NOMO-1 treated with dmso at 0.1 percent for 144 hours (cell line): Measurements from ENCODE around the gene TRAPPC6A.
"Not testable (repeated sequence)": the region's sequence is repeated elsewhere in the genome, so short reads cannot be mapped to it uniquely, and the experiment has no call there.

ENCODE experiments used
- DNase-seq: peaks from one replicate; lab custom pipeline; 2025; ENCODE audit not compliant: unreplicated experiment; lab: John Stamatoyannopoulos, UW

The TRAPPC6A gene

GRCh38 chr19:45133661-45134060 is 44.4 kb downstream of the TRAPPC6A start:
- DNase-seq: no peak

- DNase-seq: no peak
Measured at GRCh38 chr19:45130888-45131615, 47.0 kb downstream of the TRAPPC6A start.

- no peak for DNase-seq
Measured at GRCh38 chr19:45130236-45130635, 47.8 kb downstream of the TRAPPC6A start.

- no peak for DNase-seq
Measured at GRCh38 chr19:45128806-45129205, 49.2 kb downstream of the TRAPPC6A start.

GRCh38 chr19:45128146-45128545 is 49.9 kb downstream of the TRAPPC6A start:
- no peak for DNase-seq

GRCh38 chr19:45126654-45127053 is 51.4 kb downstream of the TRAPPC6A start:
- no peak for DNase-seq

- peak; percentile 8 for DNase-seq
Measured at GRCh38 chr19:45125975-45126493, 52.0 kb downstream of the TRAPPC6A start.

- DNase-seq: no peak
Measured at GRCh38 chr19:45125360-45125759, 52.7 kb downstream of the TRAPPC6A start.

- no peak for DNase-seq
Measured at GRCh38 chr19:45124021-45124420, 54.0 kb downstream of the TRAPPC6A start.

GRCh38 chr19:45123440-45123850 is 54.6 kb downstream of the TRAPPC6A start:
- no peak for DNase-seq

- DNase-seq: no peak
Measured at GRCh38 chr19:45122832-45123231, 55.2 kb downstream of the TRAPPC6A start.

- DNase-seq: no peak
Measured at GRCh38 chr19:45121827-45122345, 56.2 kb downstream of the TRAPPC6A start.

- DNase-seq: no peak
Measured at GRCh38 chr19:45119582-45119981, 58.5 kb downstream of the TRAPPC6A start.

- not testable (repeated sequence) for DNase-seq
Measured at GRCh38 chr19:45118591-45119355, 59.3 kb downstream of the TRAPPC6A start.

GRCh38 chr19:45118106-45118505 is 59.9 kb downstream of the TRAPPC6A start:
- no peak for DNase-seq

- DNase-seq: no peak
Measured at GRCh38 chr19:45117671-45118070, 60.4 kb downstream of the TRAPPC6A start.

- DNase-seq: no peak
Measured at GRCh38 chr19:45117167-45117594, 60.9 kb downstream of the TRAPPC6A start.

- DNase-seq: no peak
Measured at GRCh38 chr19:45115809-45116615, 62.0 kb downstream of the TRAPPC6A start.

- DNase-seq: no peak
Measured at GRCh38 chr19:45114116-45114515, 63.9 kb downstream of the TRAPPC6A start.

- DNase-seq: no peak
Measured at GRCh38 chr19:45113628-45114027, 64.4 kb downstream of the TRAPPC6A start.
